Measurements from ENCODE around the gene BEGAIN. TPM values are rescaled to one million over a fixed set of nuclear protein-coding genes. Genes with fewer than 3 reads are reported as not detected.
A peak's percentile ranks its signal among the peaks of the same experiment; 100 is the strongest.

The BEGAIN gene
- total and polyA plus RNA-seq, 11 donors: 0.14 to 2.8 (median 0.75) TPM

DNA sequence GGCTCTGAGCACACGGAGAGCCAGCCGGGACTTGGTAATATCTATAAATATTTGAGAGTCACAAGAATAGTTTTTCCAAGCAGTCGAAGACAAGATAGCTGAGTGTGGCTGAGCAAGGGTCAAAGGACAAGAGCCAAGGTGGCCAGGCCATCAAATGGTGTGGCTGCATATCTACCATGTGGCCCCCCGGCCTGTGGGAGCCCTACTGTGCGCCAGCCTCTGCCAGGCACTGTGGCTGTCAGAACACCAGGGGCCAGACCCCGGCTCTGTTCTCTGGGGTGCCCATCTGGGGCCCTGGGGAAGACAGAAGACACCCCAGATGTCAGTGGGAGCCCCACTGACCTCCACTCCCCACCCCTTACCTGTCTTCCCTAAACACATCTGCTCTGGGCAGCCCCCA lies 22.7 kb downstream of the BEGAIN start:
- peak in 1 of 4 donors; percentile 27 for ATAC-seq
- WGBS, 4 donors: 35 to 46% (median 40%) methylated on average over 5 to 6 of the region's 6 CpGs
- intact Hi-C loops (cut with DNase I): no loop called here

DNA sequence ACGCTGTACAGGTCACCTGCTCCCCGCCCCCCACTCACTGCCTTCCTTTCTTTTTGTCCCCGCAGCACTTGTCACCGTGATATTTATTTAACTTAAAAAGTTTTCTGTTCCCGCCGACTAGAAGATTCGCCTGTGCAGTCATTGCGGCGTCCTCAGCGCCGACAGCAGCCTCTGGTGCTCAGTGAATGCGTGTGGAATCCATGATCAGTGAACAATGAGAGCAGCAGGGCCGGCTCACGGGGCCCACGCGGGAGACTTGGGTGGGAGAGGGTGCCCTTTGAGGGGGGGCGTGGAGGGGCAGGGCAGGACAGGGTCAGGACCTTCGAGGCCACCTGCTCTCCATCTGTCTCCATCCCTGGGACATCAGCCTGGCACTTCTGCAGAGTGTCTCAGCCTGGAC lies 24.5 kb downstream of the BEGAIN start:
- ATAC-seq (no peak), DNase-seq (no peak)
- 80 to 86% (median 83%) methylated on average over 18 of the region's 18 CpGs for WGBS, 4 donors
- Histone ChIP-seq H3K27me3 (peaks cover 0 to 41% (median 11%) of the 10 kb centered on the region in 9 donors), H3K36me3 (no peaks in the 10 kb centered on the region), H3K27ac (no peak overlapping the region), H3K4me3 (no peak overlapping the region), H3K9me3 (no peaks in the 10 kb centered on the region), H3K4me1 (peaks cover 0 to 11% (median 3%) of the 10 kb centered on the region in 12 donors)
- TF ChIP-seq CTCF (IDR thresholded peaks at IDR 0.05) (no peak), POLR2A (IDR thresholded peaks at IDR 0.05) (no peak)
- intact Hi-C loops (cut with DNase I): no loop called here

More for the DNA sequence above, 22.7 kb downstream of the BEGAIN start:
- Histone ChIP-seq H3K36me3 (no peaks in the 10 kb centered on the region), H3K9me3 (no peaks in the 10 kb centered on the region), H3K27me3 (peaks cover 12 to 53% (median 29%) of the 10 kb centered on the region in 9 donors), H3K4me1 (peaks cover 0 to 27% (median 9%) of the 10 kb centered on the region in 12 donors), H3K4me3 (no peak overlapping the region), H3K27ac (no peak overlapping the region)
- no peak for DNase-seq
- no peak for TF ChIP-seq POLR2A (IDR thresholded peaks at IDR 0.05)
- no peak for TF ChIP-seq CTCF (IDR thresholded peaks at IDR 0.05)

DNA sequence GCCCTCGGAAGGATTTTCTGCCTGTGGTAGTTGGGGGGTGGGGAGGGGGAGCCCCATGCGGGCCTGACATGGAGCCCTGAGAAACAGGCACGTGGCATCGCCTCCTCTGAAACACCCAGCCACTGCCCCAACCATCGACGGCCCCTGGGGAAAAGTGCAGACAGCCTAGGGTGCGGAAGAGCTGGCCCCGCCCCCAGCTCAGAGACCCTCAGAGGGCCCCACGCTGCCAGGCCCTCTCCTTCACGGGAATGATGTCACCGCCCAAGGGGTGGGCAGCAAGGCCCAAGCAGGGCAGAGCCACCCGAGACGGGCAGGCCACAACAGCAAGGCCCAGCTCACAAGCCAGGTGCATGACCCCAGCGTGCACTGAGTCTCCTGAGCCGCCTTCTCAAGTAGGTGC lies 26.2 kb downstream of the BEGAIN start:
- Histone ChIP-seq H3K4me3 (no peak overlapping the region), H3K27me3 (peaks cover 0 to 24% (median 0%) of the 10 kb centered on the region in 9 donors), H3K4me1 (peaks cover 0 to 3% (median 0%) of the 10 kb centered on the region in 12 donors), H3K27ac (no peak overlapping the region), H3K9me3 (no peaks in the 10 kb centered on the region), H3K36me3 (no peaks in the 10 kb centered on the region)
- WGBS, 4 donors: 66 to 77% (median 72%) methylated on average over 9 to 15 of the region's 15 CpGs
- no peak for DNase-seq
- no peak for TF ChIP-seq POLR2A (IDR thresholded peaks at IDR 0.05)
- no peak for TF ChIP-seq CTCF (IDR thresholded peaks at IDR 0.05)
- intact Hi-C loops (cut with DNase I): no loop called here
- ATAC-seq: no peak

DNA sequence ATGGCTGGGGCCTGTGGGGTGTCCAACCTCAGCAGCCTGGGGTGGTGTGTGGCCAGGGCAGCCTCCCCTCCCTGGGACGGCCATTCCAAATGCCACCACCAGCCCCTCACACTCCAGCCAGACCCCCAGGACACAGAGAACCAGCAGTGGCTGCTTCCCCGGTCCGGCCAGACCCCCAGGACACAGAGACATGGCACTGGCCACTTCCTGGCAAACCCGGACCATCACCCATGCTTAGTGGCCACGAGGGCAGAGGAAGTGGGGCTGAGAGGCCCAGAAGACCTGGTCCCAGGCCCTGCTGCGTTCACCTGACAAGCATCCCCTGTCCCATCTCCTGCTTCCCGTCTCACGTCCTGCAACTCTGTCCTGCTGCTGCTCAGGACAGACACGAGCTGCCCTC lies 26.7 kb downstream of the BEGAIN start:
- TF ChIP-seq CTCF (IDR thresholded peaks at IDR 0.05) (no peak), POLR2A (IDR thresholded peaks at IDR 0.05) (no peak)
- ATAC-seq (no peak), DNase-seq (no peak)
- intact Hi-C loops (cut with DNase I): no loop called here
- Histone ChIP-seq H3K4me3 (no peak overlapping the region), H3K27ac (no peak overlapping the region), H3K9me3 (no peaks in the 10 kb centered on the region), H3K27me3 (peaks cover 0 to 19% (median 0%) of the 10 kb centered on the region in 9 donors), H3K4me1 (peaks cover 0 to 3% (median 0%) of the 10 kb centered on the region in 12 donors), H3K36me3 (no peaks in the 10 kb centered on the region)
- WGBS, 4 donors: 76 to 100% (median 85%) methylated on average over 1 to 9 of the region's 9 CpGs

Data from heart left ventricle (tissue), 16 donors.